NCI-H2196 treated with DMSO at 0.1 percent for 48 hours (cell line): Measurements from ENCODE around the gene RBM45.
A peak's percentile ranks its signal among the peaks of the same experiment; 100 is the strongest.
"Not testable (repeated sequence)": the region's sequence is repeated elsewhere in the genome, so short reads cannot be mapped to it uniquely, and the experiment has no call there.

Experiments
- DNase-seq: peaks from one replicate; lab custom pipeline; 2025; ENCODE audit not compliant: unreplicated experiment; lab: John Stamatoyannopoulos, UW

The RBM45 gene

GRCh38 chr2:178105566-178105965 is 6.7 kb upstream of the RBM45 start:
- DNase-seq = no peak

GRCh38 chr2:178106053-178106452 is 6.2 kb upstream of the RBM45 start:
- DNase-seq = no peak

GRCh38 chr2:178108176-178108575 is 4.1 kb upstream of the RBM45 start:
- DNase-seq = no peak

GRCh38 chr2:178109813-178110212 is 2.4 kb upstream of the RBM45 start:
- peak; percentile 26 for DNase-seq

- DNase-seq = no peak
Measured at GRCh38 chr2:178110681-178111080, 1.6 kb upstream of the RBM45 start.

GRCh38 chr2:178111743-178112142 is 494 bp upstream of the RBM45 start:
- DNase-seq = no peak

- DNase-seq = no peak
Measured at GRCh38 chr2:178114462-178114861, 2.2 kb downstream of the RBM45 start.

- no peak for DNase-seq
Measured at GRCh38 chr2:178115271-178115670, 3.0 kb downstream of the RBM45 start.

- DNase-seq = no peak
Measured at GRCh38 chr2:178117725-178118124, 5.5 kb downstream of the RBM45 start.

GRCh38 chr2:178119179-178119922 is 7.1 kb downstream of the RBM45 start:
- DNase-seq = no peak

GRCh38 chr2:178123163-178123562 is 10.9 kb downstream of the RBM45 start:
- no peak for DNase-seq

- DNase-seq = no peak
Measured at GRCh38 chr2:178125125-178125524, 12.9 kb downstream of the RBM45 start.

- DNase-seq = no peak
Measured at GRCh38 chr2:178125862-178126261, 13.6 kb downstream of the RBM45 start.

GRCh38 chr2:178128836-178129630 is 16.8 kb downstream of the RBM45 start:
- DNase-seq = no peak

GRCh38 chr2:178136321-178137025 is 24.2 kb downstream of the RBM45 start:
- DNase-seq = no peak

GRCh38 chr2:178142274-178143065 is 30.2 kb downstream of the RBM45 start:
- no peak for DNase-seq

GRCh38 chr2:178143481-178143880 is 31.2 kb downstream of the RBM45 start:
- DNase-seq = no peak

- no peak for DNase-seq
Measured at GRCh38 chr2:178152033-178152432, 39.8 kb downstream of the RBM45 start.

GRCh38 chr2:178152542-178152941 is 40.3 kb downstream of the RBM45 start:
- DNase-seq = no peak

- no peak for DNase-seq
Measured at GRCh38 chr2:178152977-178153376, 40.7 kb downstream of the RBM45 start.

GRCh38 chr2:178153878-178154277 is 41.6 kb downstream of the RBM45 start:
- DNase-seq = not testable (repeated sequence)
